ENCODE results near the gene CA11.
A peak's percentile ranks its signal among the peaks of the same experiment; 100 is the strongest.

DNA sequence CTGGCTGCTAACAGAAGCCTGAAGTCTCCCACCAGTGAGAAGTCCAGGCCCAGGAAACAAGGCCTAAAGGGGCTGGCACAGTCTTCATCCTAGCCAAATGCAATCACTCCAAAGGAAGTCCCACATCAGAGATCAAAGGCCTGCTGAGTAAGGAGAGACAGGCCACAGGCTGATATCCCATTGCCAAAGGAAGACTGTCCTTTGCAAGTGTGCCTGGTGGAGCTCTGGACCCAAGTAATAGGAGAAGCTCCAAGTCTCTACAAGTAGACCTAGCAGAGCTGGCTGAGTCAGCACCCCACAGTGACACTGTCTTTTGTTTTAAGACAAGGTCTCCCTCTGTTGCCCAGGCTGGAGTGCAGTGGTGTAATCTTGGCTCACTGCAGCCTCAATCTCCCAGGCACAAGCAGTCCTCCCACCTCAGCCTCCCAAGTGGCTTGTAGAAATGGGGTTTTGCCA is 13.3 kb downstream of the CA11 start:
- no peak for TF ChIP-seq POLR2A (IDR thresholded peaks at IDR 0.05; ENCODE audit: extremely low read depth, insufficient read length)
- TF ChIP-seq, protein P1, sequence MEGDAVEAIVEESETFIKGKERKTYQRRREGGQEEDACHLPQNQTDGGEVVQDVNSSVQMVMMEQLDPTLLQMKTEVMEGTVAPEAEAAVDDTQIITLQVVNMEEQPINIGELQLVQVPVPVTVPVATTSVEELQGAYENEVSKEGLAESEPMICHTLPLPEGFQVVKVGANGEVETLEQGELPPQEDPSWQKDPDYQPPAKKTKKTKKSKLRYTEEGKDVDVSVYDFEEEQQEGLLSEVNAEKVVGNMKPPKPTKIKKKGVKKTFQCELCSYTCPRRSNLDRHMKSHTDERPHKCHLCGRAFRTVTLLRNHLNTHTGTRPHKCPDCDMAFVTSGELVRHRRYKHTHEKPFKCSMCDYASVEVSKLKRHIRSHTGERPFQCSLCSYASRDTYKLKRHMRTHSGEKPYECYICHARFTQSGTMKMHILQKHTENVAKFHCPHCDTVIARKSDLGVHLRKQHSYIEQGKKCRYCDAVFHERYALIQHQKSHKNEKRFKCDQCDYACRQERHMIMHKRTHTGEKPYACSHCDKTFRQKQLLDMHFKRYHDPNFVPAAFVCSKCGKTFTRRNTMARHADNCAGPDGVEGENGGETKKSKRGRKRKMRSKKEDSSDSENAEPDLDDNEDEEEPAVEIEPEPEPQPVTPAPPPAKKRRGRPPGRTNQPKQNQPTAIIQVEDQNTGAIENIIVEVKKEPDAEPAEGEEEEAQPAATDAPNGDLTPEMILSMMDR (IDR thresholded peaks at IDR 0.05; ENCODE audit: low read depth, low read length) = peak; percentile 15
- TF ChIP-seq, protein P2, sequence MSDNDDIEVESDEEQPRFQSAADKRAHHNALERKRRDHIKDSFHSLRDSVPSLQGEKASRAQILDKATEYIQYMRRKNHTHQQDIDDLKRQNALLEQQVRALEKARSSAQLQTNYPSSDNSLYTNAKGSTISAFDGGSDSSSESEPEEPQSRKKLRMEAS (IDR thresholded peaks at IDR 0.05; ENCODE audit: low read depth, low read length) = no peak
- TF ChIP-seq MYC (IDR thresholded peaks at IDR 0.05; ENCODE audit: low read depth, low read length) = no peak

Measured in NB4 (cell line).